GM12801 (cell line): ENCODE measurements around the gene UBE3D.

Experiments used
- TF ChIP-seq, protein P1 (sequence below): IDR thresholded peaks from one replicate; pipeline ENCODE4 v1.5.1; 2011; ENCODE audit warnings: control low read depth; ENCODE audit not compliant: insufficient read length; ENCODE audit errors: extremely low read depth

UBE3D gene

DNA sequence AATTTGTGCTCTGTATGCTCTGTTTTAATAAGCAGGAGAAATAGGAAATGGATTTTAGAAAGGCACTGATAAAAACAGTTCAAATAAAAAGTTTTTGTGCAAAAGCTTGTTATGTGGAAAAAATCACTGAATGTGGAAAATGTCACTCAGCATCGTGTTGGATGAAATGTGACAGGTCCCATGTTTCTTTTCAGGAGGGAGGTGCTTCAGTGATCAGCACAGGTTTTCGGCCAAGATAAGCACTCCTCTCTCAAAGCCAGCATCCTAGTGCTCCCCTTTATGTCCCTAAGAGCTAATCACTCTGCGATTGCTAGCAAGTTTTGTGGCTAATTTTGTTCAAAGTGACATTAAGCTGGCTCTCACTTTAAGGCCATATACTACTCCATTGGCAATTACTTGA lies 12.0 kb downstream of the UBE3D start:
- TF ChIP-seq, protein P1, sequence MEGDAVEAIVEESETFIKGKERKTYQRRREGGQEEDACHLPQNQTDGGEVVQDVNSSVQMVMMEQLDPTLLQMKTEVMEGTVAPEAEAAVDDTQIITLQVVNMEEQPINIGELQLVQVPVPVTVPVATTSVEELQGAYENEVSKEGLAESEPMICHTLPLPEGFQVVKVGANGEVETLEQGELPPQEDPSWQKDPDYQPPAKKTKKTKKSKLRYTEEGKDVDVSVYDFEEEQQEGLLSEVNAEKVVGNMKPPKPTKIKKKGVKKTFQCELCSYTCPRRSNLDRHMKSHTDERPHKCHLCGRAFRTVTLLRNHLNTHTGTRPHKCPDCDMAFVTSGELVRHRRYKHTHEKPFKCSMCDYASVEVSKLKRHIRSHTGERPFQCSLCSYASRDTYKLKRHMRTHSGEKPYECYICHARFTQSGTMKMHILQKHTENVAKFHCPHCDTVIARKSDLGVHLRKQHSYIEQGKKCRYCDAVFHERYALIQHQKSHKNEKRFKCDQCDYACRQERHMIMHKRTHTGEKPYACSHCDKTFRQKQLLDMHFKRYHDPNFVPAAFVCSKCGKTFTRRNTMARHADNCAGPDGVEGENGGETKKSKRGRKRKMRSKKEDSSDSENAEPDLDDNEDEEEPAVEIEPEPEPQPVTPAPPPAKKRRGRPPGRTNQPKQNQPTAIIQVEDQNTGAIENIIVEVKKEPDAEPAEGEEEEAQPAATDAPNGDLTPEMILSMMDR, result no peak

DNA sequence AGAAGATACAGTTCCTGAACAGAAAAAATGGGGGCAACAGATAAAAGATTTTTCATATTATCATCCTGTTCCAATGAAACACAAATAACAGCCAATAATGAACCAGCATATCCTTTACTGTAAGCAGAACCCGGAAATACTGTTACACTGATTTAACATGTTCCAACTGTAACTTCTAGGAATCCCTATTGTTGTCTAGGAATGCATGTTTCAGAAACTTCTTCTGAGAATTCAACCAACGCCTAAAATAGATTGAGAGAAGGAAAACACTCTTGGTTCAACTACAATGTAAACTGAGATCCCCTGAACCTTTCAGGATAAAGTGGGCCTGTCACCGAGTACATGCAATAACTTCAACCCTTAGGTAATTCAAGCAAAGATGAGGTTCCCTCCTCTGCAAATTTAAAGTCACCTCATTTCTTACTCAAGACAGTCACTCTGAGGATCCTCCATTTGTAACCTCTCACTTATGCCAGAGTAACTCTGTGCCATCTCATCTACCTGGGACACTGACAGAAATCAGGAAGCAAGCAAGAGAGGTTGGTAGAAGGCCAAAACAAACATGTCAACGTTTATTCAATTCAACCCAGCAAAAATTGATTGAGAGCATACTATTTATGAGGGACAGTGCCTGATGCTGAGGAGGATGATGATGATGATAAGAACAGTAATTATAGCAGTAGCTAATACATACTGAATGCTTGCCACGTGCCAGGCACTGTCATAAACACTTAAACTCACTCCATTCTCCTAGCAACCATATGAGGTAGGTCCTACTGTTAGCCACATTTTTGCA lies 14.1 kb downstream of the UBE3D start:
- TF ChIP-seq, protein P1, result no peak

DNA sequence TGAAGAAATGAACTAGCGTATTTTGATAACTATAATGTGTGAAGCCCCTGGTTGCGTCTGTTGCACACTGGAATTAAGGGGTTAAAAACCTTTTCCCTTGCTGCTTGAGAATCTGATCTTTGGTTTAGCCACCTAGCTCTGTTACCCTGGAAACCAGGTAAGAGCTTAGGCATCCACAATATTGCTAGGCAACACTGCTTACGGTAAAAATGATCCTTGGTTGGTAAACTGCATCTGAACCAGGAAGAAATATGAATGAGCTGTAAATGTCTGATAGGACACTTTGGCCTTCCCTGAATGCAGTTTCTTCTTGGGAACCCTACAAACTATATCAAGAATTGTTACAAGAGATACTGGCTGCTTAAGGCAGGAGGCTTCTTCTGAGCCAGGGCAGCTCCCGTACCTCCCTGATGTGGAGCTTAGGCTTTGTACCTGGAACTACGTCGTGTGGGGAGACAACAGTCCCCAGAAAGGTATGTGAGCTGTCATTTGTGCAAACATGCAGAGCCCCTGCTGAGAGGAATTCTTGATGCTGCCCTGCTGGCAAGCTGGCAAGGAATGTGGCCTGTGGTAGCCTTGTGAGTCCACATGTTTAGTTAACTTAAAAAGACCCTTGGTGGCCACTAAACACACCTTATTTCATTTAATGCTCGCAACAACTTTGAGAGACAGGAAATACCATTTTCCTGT lies 18.4 kb downstream of the UBE3D start:
- TF ChIP-seq, protein P1, result no peak

- TF ChIP-seq, protein P1, result no peak
These were observed 21.4 kb downstream of the UBE3D start for GRCh38 chr6:83044091-83044768.

DNA sequence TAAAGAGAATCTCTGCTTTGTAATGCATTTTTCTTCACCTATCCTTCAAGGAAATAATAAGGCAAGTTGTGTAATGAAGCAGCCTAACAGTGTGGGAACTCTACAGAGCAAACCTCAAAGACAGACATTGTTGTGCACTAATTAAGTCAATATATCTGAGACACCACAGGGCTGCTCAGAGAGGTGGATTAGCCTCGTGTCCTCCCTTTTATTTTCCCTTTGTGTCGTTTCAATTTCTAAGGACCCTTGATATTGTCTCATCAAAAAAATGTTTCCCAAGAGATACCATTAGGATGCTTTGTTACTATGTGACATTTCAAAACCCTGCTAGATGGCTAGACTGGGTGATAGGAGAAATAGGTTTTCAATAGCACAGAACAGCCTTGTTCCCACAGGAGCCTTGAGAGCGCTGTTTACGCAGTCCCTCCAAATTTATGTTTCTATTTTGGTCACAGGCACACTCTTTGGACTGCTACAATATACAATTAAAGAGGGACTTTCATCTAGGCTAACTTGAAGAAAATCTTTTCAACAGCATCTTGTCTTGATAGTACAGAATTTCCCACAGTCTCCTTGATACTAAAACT lies 23.1 kb downstream of the UBE3D start:
- TF ChIP-seq, protein P1, result no peak

DNA sequence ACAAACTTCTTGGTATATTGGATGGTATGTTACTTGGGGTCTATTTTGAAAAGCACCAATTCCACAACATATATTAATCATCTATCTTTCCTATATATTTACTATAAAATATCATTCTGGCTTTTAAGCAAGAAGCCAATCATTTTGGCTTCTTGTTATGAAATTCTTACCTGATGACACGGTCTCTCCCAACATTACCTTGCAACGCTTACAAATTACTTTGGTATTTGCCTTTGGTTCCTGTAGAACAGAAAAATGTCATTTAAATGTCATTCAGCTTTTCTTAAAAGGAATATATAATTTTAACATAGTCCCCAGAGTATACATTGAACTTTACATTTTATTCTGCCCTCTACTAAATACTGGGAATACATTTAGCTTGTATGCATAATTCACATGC lies 27.4 kb downstream of the UBE3D start:
- TF ChIP-seq, protein P1, result no peak

DNA sequence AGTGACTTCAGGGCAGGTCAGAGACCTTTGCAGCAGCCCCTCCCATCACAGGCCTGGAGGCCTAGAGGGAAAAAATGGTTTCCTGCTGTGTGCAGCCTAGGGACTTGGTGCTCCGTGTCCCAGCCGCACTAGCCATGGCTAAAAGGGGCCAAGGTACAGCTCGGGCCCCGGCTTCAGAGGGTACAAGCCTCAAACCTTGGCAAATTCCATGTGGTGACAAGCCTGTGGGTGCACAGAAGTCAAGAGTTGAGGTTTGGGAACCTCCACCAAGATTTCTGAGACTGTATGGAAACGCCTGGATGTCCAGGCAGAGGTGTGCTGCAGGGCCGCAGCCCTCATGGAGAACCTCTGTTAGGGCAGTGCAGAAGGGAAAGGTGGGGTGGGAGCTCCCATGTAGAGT lies 34.0 kb downstream of the UBE3D start:
- TF ChIP-seq, protein P1, result no peak
